HAP-1 (cell line): ENCODE data around the gene QSOX2.

Source experiments
- DNase-seq, 2 experiments: peaks; one replicate each; pipeline ENCODE4 v3.0.0-alpha.2; 2016 to 2020; ENCODE audit warnings: low spot score in 2 of 2
- H3K27me3 ChIP-seq: fragments of 250-450 bp; sonication (Bioruptor Pico); 2 replicates; pipeline ENCODE4 v1.5.1; 2020; ENCODE audit warnings: low read depth, mild to moderate bottlenecking, moderate library complexity
- H3K36me3 ChIP-seq: fragments of 250-450 bp; sonication (Bioruptor Pico); replicated peaks from 2 replicates; pipeline ENCODE4 v1.5.1; 2020; ENCODE audit warnings: mild to moderate bottlenecking
- H3K4me1 ChIP-seq: fragments of 250-450 bp; sonication (Bioruptor Pico); 2 replicates; pipeline ENCODE4 v1.5.1; 2020; ENCODE audit warnings: mild to moderate bottlenecking
- H3K4me3 ChIP-seq: fragments of 250-450 bp; sonication (Bioruptor Pico); 2 replicates; pipeline ENCODE4 v1.5.1; 2020; ENCODE audit warnings: mild to moderate bottlenecking, moderate library complexity
- H3K9me3 ChIP-seq: fragments of 250-450 bp; sonication (Bioruptor Pico); 2 replicates; pipeline ENCODE4 v1.5.1; 2020; ENCODE audit warnings: mild to moderate bottlenecking, moderate library complexity
- in situ Hi-C: fragments of 300-500 bp; cut with MboI; formaldehyde crosslinking; loops from 3 replicates; pipeline ENCODE4 v1.14.3; 2020; ENCODE audit warnings: low sequenced_read_pairs, inconsistent platforms, mixed read lengths

QSOX2 gene

GRCh38 chr9:136212345-136212950 is 33.2 kb downstream of the QSOX2 start:
- Histone ChIP-seq H3K36me3 (peaks cover 46% of the 10 kb centered on the region), H3K27me3 (no peaks in the 10 kb centered on the region), H3K4me3 (no peak overlapping the region), H3K4me1 (no peaks in the 10 kb centered on the region), H3K9me3 (no peaks in the 10 kb centered on the region)
- no peak for DNase-seq
- in situ Hi-C loops, result no loop called here

GRCh38 chr9:136211441-136212344 is 33.9 kb downstream of the QSOX2 start:
- DNase-seq, result no peak
- no peaks in the 10 kb centered on the region for H3K4me1 ChIP-seq
- in situ Hi-C loops, result no loop called here
- peaks cover 48% of the 10 kb centered on the region for H3K36me3 ChIP-seq
- H3K27me3 ChIP-seq, result no peaks in the 10 kb centered on the region
- H3K4me3 ChIP-seq, result no peak overlapping the region
- H3K9me3 ChIP-seq, result no peaks in the 10 kb centered on the region

GRCh38 chr9:136211006-136211405 is 34.6 kb downstream of the QSOX2 start:
- no peaks in the 10 kb centered on the region for H3K9me3 ChIP-seq
- in situ Hi-C loops, result no loop called here
- H3K4me1 ChIP-seq, result no peaks in the 10 kb centered on the region
- no peak overlapping the region for H3K4me3 ChIP-seq
- no peaks in the 10 kb centered on the region for H3K27me3 ChIP-seq
- DNase-seq, result no peak
- peaks cover 42% of the 10 kb centered on the region for H3K36me3 ChIP-seq

- in situ Hi-C loops, result no loop called here
- peaks cover 34% of the 10 kb centered on the region for H3K36me3 ChIP-seq
- H3K9me3 ChIP-seq, result no peaks in the 10 kb centered on the region
- H3K4me3 ChIP-seq, result no peak overlapping the region
- H3K4me1 ChIP-seq, result no peaks in the 10 kb centered on the region
- H3K27me3 ChIP-seq, result no peaks in the 10 kb centered on the region
- no peak for DNase-seq
Measured at GRCh38 chr9:136210276-136210675, 35.3 kb downstream of the QSOX2 start.

- Histone ChIP-seq H3K36me3 (peaks cover 31% of the 10 kb centered on the region), H3K27me3 (peaks cover 1% of the 10 kb centered on the region), H3K9me3 (no peaks in the 10 kb centered on the region), H3K4me1 (no peaks in the 10 kb centered on the region), H3K4me3 (no peak overlapping the region)
- DNase-seq, result no peak
- in situ Hi-C loops, result no loop called here
Measured at GRCh38 chr9:136209786-136210185, 35.8 kb downstream of the QSOX2 start.

DNA sequence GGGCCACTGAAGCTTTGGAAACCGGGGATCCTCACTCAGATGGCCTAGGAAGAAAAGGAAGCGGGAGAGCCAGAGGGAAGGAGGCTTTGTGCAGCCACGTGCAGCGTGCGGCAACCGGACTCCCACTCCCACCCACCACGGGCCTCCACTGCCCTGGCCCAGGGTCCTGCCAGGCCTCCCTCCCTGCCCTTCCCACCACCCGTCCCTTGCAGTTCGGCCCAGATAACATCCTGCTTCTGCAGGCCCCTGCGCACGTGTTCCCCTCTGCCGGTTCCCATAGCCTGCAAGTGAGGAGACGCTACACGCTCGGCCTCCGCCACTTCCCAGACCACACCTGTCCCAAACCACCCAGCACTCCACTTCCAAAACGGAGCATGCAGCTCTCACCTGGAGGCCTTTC is 36.4 kb downstream of the QSOX2 start:
- no peaks in the 10 kb centered on the region for H3K4me1 ChIP-seq
- in situ Hi-C loops, result no loop called here
- H3K4me3 ChIP-seq, result no peak overlapping the region
- peaks cover 25% of the 10 kb centered on the region for H3K36me3 ChIP-seq
- peaks cover 7% of the 10 kb centered on the region for H3K27me3 ChIP-seq
- no peaks in the 10 kb centered on the region for H3K9me3 ChIP-seq
- no peak for DNase-seq

DNA sequence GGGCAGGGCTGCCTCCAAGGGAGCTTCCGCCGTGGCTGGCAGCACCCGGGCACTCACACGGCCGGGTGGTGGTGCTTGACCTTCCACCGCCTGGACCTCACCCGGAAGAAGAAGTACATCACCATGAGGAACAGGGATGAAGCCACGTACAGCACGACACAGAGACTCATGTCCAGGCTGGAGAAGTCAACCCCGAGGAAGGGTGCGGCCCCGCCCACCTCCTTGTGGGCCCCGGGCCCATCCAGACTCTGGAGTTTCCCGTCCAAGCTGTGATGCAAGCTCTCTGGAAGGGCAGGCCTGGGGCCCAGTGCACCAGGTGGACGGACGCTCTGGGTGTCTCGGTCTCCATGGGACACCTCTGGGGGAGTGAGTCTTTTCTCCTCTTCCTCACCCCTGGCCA is 36.9 kb downstream of the QSOX2 start:
- DNase-seq, result no peak
- Histone ChIP-seq H3K9me3 (no peaks in the 10 kb centered on the region), H3K36me3 (peaks cover 20% of the 10 kb centered on the region), H3K4me1 (no peaks in the 10 kb centered on the region), H3K4me3 (no peak overlapping the region), H3K27me3 (peaks cover 12% of the 10 kb centered on the region)
- in situ Hi-C loops, result no loop called here

DNA sequence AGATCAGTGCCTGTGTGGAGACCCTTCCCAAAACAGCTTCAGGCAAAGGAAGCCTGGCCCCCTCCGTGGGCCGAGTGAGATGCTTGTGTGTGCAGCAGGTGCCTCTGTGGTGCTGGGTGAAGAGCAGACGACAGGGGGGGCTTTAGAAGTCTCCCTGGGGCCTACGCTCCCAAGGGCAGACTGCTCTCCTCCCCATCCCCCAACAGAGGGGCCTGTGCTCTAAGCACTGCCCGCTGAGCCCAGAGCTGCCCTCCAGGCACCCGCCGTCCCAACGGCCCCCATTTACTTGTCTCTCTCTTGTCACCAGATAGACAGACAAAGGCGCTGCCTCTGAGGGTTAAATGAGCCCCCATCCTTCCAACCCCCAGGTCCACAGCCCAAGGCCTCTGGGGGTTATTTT is 38.0 kb downstream of the QSOX2 start:
- Histone ChIP-seq H3K4me3 (no peak overlapping the region), H3K36me3 (peaks cover 18% of the 10 kb centered on the region), H3K27me3 (peaks cover 20% of the 10 kb centered on the region), H3K4me1 (no peaks in the 10 kb centered on the region), H3K9me3 (no peaks in the 10 kb centered on the region)
- DNase-seq, result no peak
- in situ Hi-C loops, result no loop called here

GRCh38 chr9:136206602-136207275 is 38.9 kb downstream of the QSOX2 start:
- DNase-seq, result no peak
- H3K27me3 ChIP-seq, result peaks cover 28% of the 10 kb centered on the region
- no peaks in the 10 kb centered on the region for H3K4me1 ChIP-seq
- no peaks in the 10 kb centered on the region for H3K9me3 ChIP-seq
- H3K36me3 ChIP-seq, result peaks cover 18% of the 10 kb centered on the region
- no peak overlapping the region for H3K4me3 ChIP-seq
- in situ Hi-C loops, result no loop called here

GRCh38 chr9:136205707-136205992 is 40.0 kb downstream of the QSOX2 start:
- H3K9me3 ChIP-seq, result no peaks in the 10 kb centered on the region
- DNase-seq, result no peak
- H3K36me3 ChIP-seq, result peaks cover 11% of the 10 kb centered on the region
- in situ Hi-C loops, result no loop called here
- H3K4me3 ChIP-seq, result no peak overlapping the region
- no peaks in the 10 kb centered on the region for H3K4me1 ChIP-seq
- peaks cover 39% of the 10 kb centered on the region for H3K27me3 ChIP-seq

GRCh38 chr9:136204838-136205706 is 40.5 kb downstream of the QSOX2 start, which contains the start of gene LHX3:
TSS of gene LHX3 (minus strand) at chr9:136205128. CDS start at chr9:136205012, 116 bp downstream.
- in situ Hi-C loops, result no loop called here
- Histone ChIP-seq H3K9me3 (no peaks in the 10 kb centered on the region), H3K36me3 (peaks cover 11% of the 10 kb centered on the region), H3K4me1 (no peaks in the 10 kb centered on the region), H3K27me3 (peaks cover 45% of the 10 kb centered on the region), H3K4me3 (no peak within 1 kb of the TSS)
- DNase-seq, result peak in 1 of 2 experiments; percentile 58

- H3K9me3 ChIP-seq, result no peaks in the 10 kb centered on the region
- no peaks in the 10 kb centered on the region for H3K4me1 ChIP-seq
- no peak overlapping the region for H3K4me3 ChIP-seq
- in situ Hi-C loops, result no loop called here
- peaks cover 53% of the 10 kb centered on the region for H3K27me3 ChIP-seq
- no peak for DNase-seq
- peaks cover 11% of the 10 kb centered on the region for H3K36me3 ChIP-seq
Measured at GRCh38 chr9:136204145-136204805, 41.3 kb downstream of the QSOX2 start.
